ENCODE results near the gene PTPRE. TPM values are rescaled to one million over a fixed set of nuclear protein-coding genes. Genes with fewer than 3 reads are reported as not detected.

The PTPRE gene
- total and polyA plus RNA-seq, 2 of the 4 experiments (the other 2 are of a cell fraction) = 0.34 to 0.54 TPM

GRCh38 chr10:127884501-127884900 is 22.4 kb upstream of the PTPRE start:
- Histone ChIP-seq H4K91ac (ENCODE audit: insufficient read depth, low read depth, low read length) (no peak overlapping the region), H3K27me3 (ENCODE audit: control insufficient read depth, insufficient read depth, low read length) (no peaks in the 10 kb centered on the region)
- intact Hi-C loops (cut with micrococcal nuclease) = no loop called here

More at GRCh38 chr10:127884501-127884900, 22.4 kb upstream of the PTPRE start:
- H3K36me3 ChIP-seq (ENCODE audit: control insufficient read depth, insufficient read depth, low read length) = no peaks in the 10 kb centered on the region
- H3K4ac ChIP-seq (ENCODE audit: low read depth, low read length) = no peak overlapping the region
- no peak overlapping the region for H3K14ac ChIP-seq (replicated peaks; ENCODE audit: low read depth, low read length)
- no peak overlapping the region for H3K18ac ChIP-seq (ENCODE audit: low read depth, low read length)
- H3K27ac ChIP-seq (ENCODE audit: insufficient read depth, low read length) = no peak overlapping the region
- in situ Hi-C loops (cut with MboI; ENCODE audit: low sequenced_read_pairs) = no loop called here
- H3K9me1 ChIP-seq (ENCODE audit: insufficient read depth, low read length) = no peaks in the 10 kb centered on the region; the same call in 1 of the 2 replicates
- no peak overlapping the region for H2AFZ ChIP-seq (replicated peaks; ENCODE audit: low read length, poor library complexity)
- no peak overlapping the region for H3K4me2 ChIP-seq (ENCODE audit: low read depth, low read length)
- no peak overlapping the region for H2BK20ac ChIP-seq (ENCODE audit: low read depth, low read length)
- no CpG with 5 or more reads among the region's 5 CpGs for WGBS, 2 experiments (ENCODE audit: extremely low coverage in 2 of 2, insufficient read length in 1 of 2)
- no peak overlapping the region for H4K8ac ChIP-seq (ENCODE audit: low read depth in 2 of 2, low read length in 2 of 2)
- no peak overlapping the region for H2BK5ac ChIP-seq (ENCODE audit: low read depth, low read length, poor library complexity, severe bottlenecking)
- H2AK5ac ChIP-seq (ENCODE audit: low read depth, low read length) = no peak overlapping the region
- ATAC-seq (ENCODE audit: low read depth) (no peak), DNase-seq (no peak)
- H3K4me3 ChIP-seq (ENCODE audit: insufficient read depth, low read depth, low read length) = no peak overlapping the region
- no peaks in the 10 kb centered on the region for H4K20me1 ChIP-seq (ENCODE audit: insufficient read depth, low read length)
- POLR2A ChIA-PET (ENCODE audit: unreplicated experiment) = no interaction called here
- CTCF ChIA-PET = no interaction called here
- H4K5ac ChIP-seq (ENCODE audit: low read depth, low read length) = no peak overlapping the region
- BruUV-seq (replicated peaks) = no TSS peak
- no peak overlapping the region for H2BK15ac ChIP-seq (ENCODE audit: low read depth, low read length)
- TF ChIP-seq MXI1 (IDR thresholded peaks at IDR 0.05; ENCODE audit: borderline replicate concordance, low read depth, low read length) = no peak
- no peak for TF ChIP-seq RAD21 (IDR thresholded peaks at IDR 0.05; ENCODE audit: low read length)
- TF ChIP-seq MAZ (IDR thresholded peaks at IDR 0.05; ENCODE audit: borderline replicate concordance, low read depth, low read length) = no peak
- TF ChIP-seq CEBPB (IDR thresholded peaks at IDR 0.05; ENCODE audit: low read depth, low read length) = no peak
- no peak for TF ChIP-seq CTCF (conservative IDR thresholded peaks at IDR 0.05; ENCODE audit: low read depth, low read length)
- no peak for TF ChIP-seq MAFK (IDR thresholded peaks at IDR 0.05; ENCODE audit: low read depth, low read length)
- TF ChIP-seq, protein P1, sequence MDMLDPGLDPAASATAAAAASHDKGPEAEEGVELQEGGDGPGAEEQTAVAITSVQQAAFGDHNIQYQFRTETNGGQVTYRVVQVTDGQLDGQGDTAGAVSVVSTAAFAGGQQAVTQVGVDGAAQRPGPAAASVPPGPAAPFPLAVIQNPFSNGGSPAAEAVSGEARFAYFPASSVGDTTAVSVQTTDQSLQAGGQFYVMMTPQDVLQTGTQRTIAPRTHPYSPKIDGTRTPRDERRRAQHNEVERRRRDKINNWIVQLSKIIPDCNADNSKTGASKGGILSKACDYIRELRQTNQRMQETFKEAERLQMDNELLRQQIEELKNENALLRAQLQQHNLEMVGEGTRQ (IDR thresholded peaks at IDR 0.05; ENCODE audit: low read depth, low read length) = no peak
- TF ChIP-seq RFX5 (IDR thresholded peaks at IDR 0.05; ENCODE audit: low read depth, low read length) = no peak
- TF ChIP-seq BHLHE40 (IDR thresholded peaks at IDR 0.05; ENCODE audit: low read depth, low read length) = no peak
- no peaks in the 10 kb centered on the region for H3K79me1 ChIP-seq (ENCODE audit: low read depth in 1 of 2, low read length in 2 of 2)
- H3K56ac ChIP-seq (ENCODE audit: extremely low read depth, insufficient read depth, low read length) = no peak overlapping the region
- no peak overlapping the region for H2BK120ac ChIP-seq (ENCODE audit: low read depth, low read length)
- H2AK9ac ChIP-seq (replicated peaks; ENCODE audit: low read depth, low read length, poor library complexity) = no peak overlapping the region
- no peak overlapping the region for H3K23ac ChIP-seq (ENCODE audit: low read depth, low read length)
- no peaks in the 10 kb centered on the region for H3K4me1 ChIP-seq (ENCODE audit: control insufficient read depth, insufficient read depth, low read length)
- H3K9ac ChIP-seq (ENCODE audit: low read depth, low read length) = no peak overlapping the region
- dilution Hi-C loops (cut with HindIII; ENCODE audit: low sequenced_read_pairs, unreplicated experiment) = no loop called here
- H3K9me3 ChIP-seq (ENCODE audit: control insufficient read depth, insufficient read depth, low read length) = no peaks in the 10 kb centered on the region
